Breast epithelium (tissue), 4 donors: Measurements from ENCODE around the gene KIAA0513. TPM values are rescaled to one million over a fixed set of nuclear protein-coding genes. Genes with fewer than 3 reads are reported as not detected.

ENCODE experiments used
- DNase-seq, 2 donors: peaks; one replicate each; pipeline ENCODE4 v3.0.0-alpha.2; 2019; ENCODE audit warnings: low spot score in 2 of 2
- H3K27ac ChIP-seq, 2 donors: fragments of 200-600 bp; sonication (generic) in 1 of 2; one replicate each; pipeline ENCODE4 v1.5.1; 2016 to 2019; ENCODE audit warnings: mild to moderate bottlenecking in 1 of 2
- H3K27me3 ChIP-seq, 2 donors: fragments of 200-600 bp; sonication (generic) in 1 of 2; one replicate each; pipeline versions ENCODE4 v1.5.1 to v1.6.0; 2017 to 2019; ENCODE audit warnings: control low read depth in 1 of 2, mild to moderate bottlenecking in 1 of 2
- H3K36me3 ChIP-seq: fragments of 200-600 bp; one replicate; pipeline ENCODE4 v1.5.1; 2019
- H3K4me1 ChIP-seq, 2 donors: fragments of 200-600 bp; sonication (generic); one replicate each; pipeline ENCODE4 v1.5.1; 2016 to 2019; ENCODE audit warnings: control low read depth in 1 of 2
- H3K4me3 ChIP-seq, 3 donors: fragments of 200-600 bp; sonication (generic); 1 replicate in 2 of 3; 2 replicates in 1 of 3; pipeline ENCODE4 v1.5.1; 2016 to 2019; ENCODE audit warnings: mild to moderate bottlenecking in 3 of 3, moderate library complexity in 2 of 3
- H3K9me3 ChIP-seq, 2 donors: fragments of 200-600 bp; sonication (generic) in 1 of 2; one replicate each; pipeline ENCODE4 v1.5.1; 2016 to 2019; ENCODE audit warnings: control low read depth in 1 of 2
- CTCF ChIP-seq, 3 donors: fragments of 450-650 bp; IDR thresholded peaks; one replicate each; pipeline ENCODE4 v1.5.1; 2016 to 2017; ENCODE audit warnings: antibody characterized with exemption in 3 of 3, mild to moderate bottlenecking in 3 of 3, moderate library complexity in 3 of 3
- POLR2A ChIP-seq: fragments of 450-650 bp; IDR thresholded peaks from one replicate; pipeline ENCODE4 v1.6.1; 2016; ENCODE audit warnings: antibody characterized with exemption, mild to moderate bottlenecking, moderate library complexity
- POLR2AphosphoS5 ChIP-seq, 3 donors: sonication (generic); formaldehyde crosslinking; IDR thresholded peaks; one replicate each; pipeline ENCODE4 v1.6.1; 2017; ENCODE audit warnings: antibody characterized with exemption in 3 of 3
- intact Hi-C: fragments of 100-400 bp; cut with DNase I; formaldehyde crosslinking; loops from one replicate; pipeline ENCODE4 v1.15.1; 2023; ENCODE audit warnings: low total_unique reads
- total RNA-seq, 3 donors: library from RNA; depleted of rRNA; stranded (reverse); fragments of >200 nt; gene quantifications; one replicate each; pipeline ENCODE4 v1.1.0, GENCODE V29; 2016

KIAA0513 gene
- total RNA-seq, 3 donors from 2014 or later = 7.6 to 16.2 (median 10.8) TPM

- H3K36me3 ChIP-seq = no peaks in the 10 kb centered on the region
- intact Hi-C loops = no loop called here
- H3K4me1 ChIP-seq = no peaks in the 10 kb centered on the region
- H3K27me3 ChIP-seq = no peaks in the 10 kb centered on the region
- no peaks in the 10 kb centered on the region for H3K9me3 ChIP-seq
- no peak overlapping the region for H3K4me3 ChIP-seq
- no peak for DNase-seq
- H3K27ac ChIP-seq = no peak overlapping the region
- TF ChIP-seq POLR2A (no peak), POLR2AphosphoS5 (IDR thresholded peaks at IDR 0.05) (no peak)
These were observed 13.1 kb downstream of the KIAA0513 start for GRCh38 chr16:85040685-85041084.

DNA sequence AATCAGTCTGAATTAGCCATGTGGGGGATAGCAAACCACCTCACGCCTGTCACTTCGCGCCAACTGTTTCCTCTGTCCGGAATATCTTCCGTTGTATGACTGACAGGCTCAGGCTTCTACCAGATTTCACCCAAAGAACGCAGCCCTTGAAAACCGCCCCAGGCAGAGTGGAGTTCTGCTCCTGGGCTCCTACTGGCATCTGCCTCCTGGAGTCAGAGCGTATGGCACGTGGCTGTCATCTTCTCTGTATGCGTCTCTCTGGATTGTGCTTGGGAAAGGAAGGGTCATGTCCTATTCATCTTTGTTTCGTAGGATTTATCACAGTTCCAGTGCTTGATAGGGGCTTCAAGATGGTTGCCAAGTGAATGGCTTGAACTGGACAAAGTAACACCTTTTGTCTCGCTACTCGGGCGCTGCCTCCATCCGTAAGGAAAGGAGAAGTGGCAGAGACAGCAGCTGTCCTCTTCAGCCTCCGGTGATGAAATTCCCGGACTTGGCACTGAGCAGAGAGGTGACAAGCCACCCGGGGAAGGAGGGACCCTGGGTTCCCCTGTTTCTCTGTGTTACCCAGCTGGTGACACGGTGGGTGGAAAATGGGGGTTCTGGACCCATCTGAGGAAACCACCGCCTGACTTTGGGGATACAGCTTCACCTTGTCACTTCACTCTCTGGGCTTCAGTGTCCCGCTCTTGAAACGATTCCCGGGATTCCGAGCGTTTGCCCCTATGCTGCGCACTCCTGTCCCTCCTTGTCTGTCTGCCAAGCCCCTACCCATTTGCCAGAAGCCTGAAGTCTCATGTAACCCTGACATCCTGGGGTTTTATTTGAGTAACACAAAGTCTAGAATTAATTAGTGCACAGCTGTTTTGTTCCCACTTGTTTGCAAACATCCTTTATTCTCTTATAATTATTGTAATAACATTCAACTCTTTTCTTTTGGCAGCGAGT is 13.9 kb downstream of the KIAA0513 start:
- no peak for DNase-seq
- H3K36me3 ChIP-seq = no peaks in the 10 kb centered on the region
- no peaks in the 10 kb centered on the region for H3K27me3 ChIP-seq
- no peaks in the 10 kb centered on the region for H3K9me3 ChIP-seq
- H3K4me3 ChIP-seq = no peak overlapping the region
- intact Hi-C loops = no loop called here
- H3K4me1 ChIP-seq = no peaks in the 10 kb centered on the region
- no peak overlapping the region for H3K27ac ChIP-seq
- TF ChIP-seq POLR2A (no peak), CTCF (IDR thresholded peaks at IDR 0.05) (no peak)

GRCh38 chr16:85042167-85042526 is 14.6 kb downstream of the KIAA0513 start:
- H3K36me3 ChIP-seq = no peaks in the 10 kb centered on the region
- DNase-seq = no peak
- no peaks in the 10 kb centered on the region for H3K4me1 ChIP-seq
- H3K9me3 ChIP-seq = no peaks in the 10 kb centered on the region
- TF ChIP-seq POLR2A = no peak
- no peak for TF ChIP-seq CTCF (IDR thresholded peaks at IDR 0.05)
- no peak for TF ChIP-seq POLR2AphosphoS5 (IDR thresholded peaks at IDR 0.05)
- no peak overlapping the region for H3K27ac ChIP-seq
- H3K27me3 ChIP-seq = no peaks in the 10 kb centered on the region
- intact Hi-C loops = no loop called here
- no peak overlapping the region for H3K4me3 ChIP-seq

GRCh38 chr16:85042606-85043005 is 15.0 kb downstream of the KIAA0513 start:
- Histone ChIP-seq H3K4me1 (no peaks in the 10 kb centered on the region), H3K9me3 (no peaks in the 10 kb centered on the region), H3K36me3 (no peaks in the 10 kb centered on the region), H3K27me3 (no peaks in the 10 kb centered on the region), H3K27ac (no peak overlapping the region), H3K4me3 (no peak overlapping the region)
- DNase-seq = no peak
- TF ChIP-seq POLR2AphosphoS5 (IDR thresholded peaks at IDR 0.05) (no peak), CTCF (IDR thresholded peaks at IDR 0.05) (no peak), POLR2A (no peak)
- intact Hi-C loops = no loop called here

DNA sequence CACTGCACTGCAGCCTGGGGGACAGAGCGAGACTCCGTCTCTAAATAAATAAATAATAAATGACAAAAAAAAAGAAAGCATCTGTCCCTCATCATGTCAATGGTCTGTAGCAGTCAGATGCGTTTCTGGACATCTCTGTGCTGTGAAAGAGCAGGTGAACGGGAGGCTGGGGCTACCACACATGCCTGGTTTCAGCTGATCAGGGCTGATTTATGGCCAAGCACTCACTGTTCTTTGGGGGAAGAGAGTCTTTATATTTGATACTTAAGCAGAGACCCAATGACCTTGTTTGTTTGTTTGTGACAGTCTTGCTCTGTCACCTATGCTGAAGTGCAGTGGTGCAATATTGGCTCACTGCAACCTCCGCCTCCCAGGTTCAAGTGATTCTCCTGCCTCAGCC is 17.5 kb downstream of the KIAA0513 start:
- no peaks in the 10 kb centered on the region for H3K9me3 ChIP-seq
- TF ChIP-seq CTCF (IDR thresholded peaks at IDR 0.05) (no peak), POLR2A (no peak), POLR2AphosphoS5 (IDR thresholded peaks at IDR 0.05) (no peak)
- H3K4me1 ChIP-seq = no peaks in the 10 kb centered on the region
- no peak overlapping the region for H3K4me3 ChIP-seq
- intact Hi-C loops = no loop called here
- no peak for DNase-seq
- H3K36me3 ChIP-seq = no peaks in the 10 kb centered on the region
- no peaks in the 10 kb centered on the region for H3K27me3 ChIP-seq
- no peak overlapping the region for H3K27ac ChIP-seq
